Smooth muscle cell (in vitro differentiated cells): ENCODE results near the gene FEM1B. TPM values are rescaled to one million over a fixed set of nuclear protein-coding genes. Genes with fewer than 3 reads are reported as not detected.

ENCODE experiments used
- DNase-seq: peaks from one replicate; lab custom pipeline; 2025; ENCODE audit not compliant: unreplicated experiment; lab: John Stamatoyannopoulos, UW
- H2AFZ ChIP-seq: fragments of 200-600 bp; sonication (generic); 2 replicates; pipeline ENCODE4 v1.6.0; 2016; ENCODE audit warnings: antibody characterized with exemption, low read depth, mild to moderate bottlenecking
- H3F3A ChIP-seq: fragments of 200-600 bp; sonication (generic); 2 replicates; pipeline ENCODE4 v1.6.0; 2017; ENCODE audit warnings: antibody characterized with exemption, low read depth
- H3K27ac ChIP-seq: fragments of 200-600 bp; sonication (generic); 2 replicates; pipeline ENCODE4 v1.5.1; 2016; ENCODE audit warnings: low read depth, mild to moderate bottlenecking
- H3K27me3 ChIP-seq: fragments of 200-600 bp; sonication (generic); 2 replicates; pipeline ENCODE4 v1.6.1; 2016; ENCODE audit warnings: low read depth, mild to moderate bottlenecking
- H3K36me3 ChIP-seq: fragments of 200-600 bp; sonication (generic); 2 replicates; pipeline ENCODE4 v1.5.1; 2016; ENCODE audit warnings: low read depth
- H3K4me1 ChIP-seq: fragments of 200-600 bp; sonication (generic); 2 replicates; pipeline ENCODE4 v1.5.1; 2016; ENCODE audit warnings: low read depth
- H3K4me2 ChIP-seq: fragments of 200-600 bp; sonication (generic); 2 replicates; pipeline ENCODE4 v1.6.0; 2016; ENCODE audit warnings: mild to moderate bottlenecking
- H3K4me3 ChIP-seq: fragments of 200-600 bp; sonication (generic); 2 replicates; pipeline ENCODE4 v1.5.1; 2016; ENCODE audit warnings: mild to moderate bottlenecking
- H3K79me2 ChIP-seq: fragments of 200-600 bp; sonication (generic); 2 replicates; pipeline ENCODE4 v1.6.0; 2016; ENCODE audit warnings: low read depth, mild to moderate bottlenecking
- H3K9ac ChIP-seq: fragments of 200-600 bp; sonication (generic); 2 replicates; pipeline ENCODE4 v1.6.0; 2016; ENCODE audit warnings: low read depth
- H3K9me3 ChIP-seq: fragments of 200-600 bp; sonication (generic); replicated peaks from 2 replicates; pipeline ENCODE4 v1.5.1; 2016; ENCODE audit warnings: low read depth
- H4K20me1 ChIP-seq: fragments of 200-600 bp; sonication (generic); 2 replicates; pipeline ENCODE4 v1.6.0; 2016; ENCODE audit warnings: low read depth
- WGBS: methylation state at CpG from one replicate; pipeline ENCODE4 v1.1.7; 2016; ENCODE audit warnings: low lambda C conversion rate; 5-methylcytosine and 5-hydroxymethylcytosine counted together
- polyA plus RNA-seq: library from polyadenylated mRNA; unstranded; fragments of >200 nt; fragmentation: Nextera tagmentation; extraction: Ambion mirVana; gene quantifications from 2 replicates; pipeline ENCODE4 v1.2.1, GENCODE V29; 2016
- total RNA-seq: library from RNA; depleted of rRNA; stranded (reverse); fragments of >200 nt; gene quantifications from 2 replicates; pipeline ENCODE4 v1.2.3, GENCODE V29; 2014
- TF ChIP-seq, protein P1 (sequence below): fragments of 200-600 bp; sonication (generic); IDR thresholded peaks from 2 replicates; pipeline ENCODE4 v1.5.1; 2017; ENCODE audit warnings: borderline replicate concordance, mild to moderate bottlenecking, antibody characterized with exemption; ENCODE audit not compliant: insufficient read depth, poor library complexity, severe bottlenecking

FEM1B gene
- total and polyA plus RNA-seq, 2 experiments from 2014 or later: 13.0 to 41.4 TPM

DNA sequence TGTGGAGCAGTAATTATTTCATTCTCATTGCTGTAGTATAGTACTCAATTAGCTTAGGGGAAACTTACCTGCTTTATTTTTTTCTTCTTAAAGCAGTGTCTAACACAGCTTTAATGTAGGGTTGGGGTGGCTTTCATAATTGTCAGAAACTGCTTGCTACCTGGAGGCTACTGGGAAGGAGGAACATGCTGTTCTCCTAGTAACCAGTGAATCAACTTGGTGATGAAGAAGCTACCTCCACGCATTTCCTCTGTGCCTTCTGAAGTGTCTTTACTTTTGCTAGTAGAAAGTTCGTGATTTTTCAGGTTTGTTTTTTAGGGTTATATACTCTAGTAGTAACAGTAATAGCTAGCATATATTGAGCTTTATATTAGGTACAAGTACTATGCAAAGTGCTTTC is 11.5 kb downstream of the FEM1B start:
- Histone ChIP-seq H3K79me2 (peaks cover 97% of the 10 kb centered on the region), H3K9me3 (no peaks in the 10 kb centered on the region), H3K4me2 (no peak overlapping the region), H3K4me3 (no peak overlapping the region), H2AFZ (no peak overlapping the region), H3K9ac (no peak overlapping the region), H3K27ac (peak overlapping the region; percentile 44), H3F3A (peaks cover 17% of the 10 kb centered on the region), H4K20me1 (peaks cover 100% of the 10 kb centered on the region), H3K36me3 (peaks cover 3% of the 10 kb centered on the region), H3K4me1 (no peaks in the 10 kb centered on the region), H3K27me3 (no peaks in the 10 kb centered on the region)
- WGBS: 91% methylated on average over 2 of the region's 2 CpGs
- no peak for DNase-seq
- TF ChIP-seq, protein P1, sequence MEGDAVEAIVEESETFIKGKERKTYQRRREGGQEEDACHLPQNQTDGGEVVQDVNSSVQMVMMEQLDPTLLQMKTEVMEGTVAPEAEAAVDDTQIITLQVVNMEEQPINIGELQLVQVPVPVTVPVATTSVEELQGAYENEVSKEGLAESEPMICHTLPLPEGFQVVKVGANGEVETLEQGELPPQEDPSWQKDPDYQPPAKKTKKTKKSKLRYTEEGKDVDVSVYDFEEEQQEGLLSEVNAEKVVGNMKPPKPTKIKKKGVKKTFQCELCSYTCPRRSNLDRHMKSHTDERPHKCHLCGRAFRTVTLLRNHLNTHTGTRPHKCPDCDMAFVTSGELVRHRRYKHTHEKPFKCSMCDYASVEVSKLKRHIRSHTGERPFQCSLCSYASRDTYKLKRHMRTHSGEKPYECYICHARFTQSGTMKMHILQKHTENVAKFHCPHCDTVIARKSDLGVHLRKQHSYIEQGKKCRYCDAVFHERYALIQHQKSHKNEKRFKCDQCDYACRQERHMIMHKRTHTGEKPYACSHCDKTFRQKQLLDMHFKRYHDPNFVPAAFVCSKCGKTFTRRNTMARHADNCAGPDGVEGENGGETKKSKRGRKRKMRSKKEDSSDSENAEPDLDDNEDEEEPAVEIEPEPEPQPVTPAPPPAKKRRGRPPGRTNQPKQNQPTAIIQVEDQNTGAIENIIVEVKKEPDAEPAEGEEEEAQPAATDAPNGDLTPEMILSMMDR: no peak

DNA sequence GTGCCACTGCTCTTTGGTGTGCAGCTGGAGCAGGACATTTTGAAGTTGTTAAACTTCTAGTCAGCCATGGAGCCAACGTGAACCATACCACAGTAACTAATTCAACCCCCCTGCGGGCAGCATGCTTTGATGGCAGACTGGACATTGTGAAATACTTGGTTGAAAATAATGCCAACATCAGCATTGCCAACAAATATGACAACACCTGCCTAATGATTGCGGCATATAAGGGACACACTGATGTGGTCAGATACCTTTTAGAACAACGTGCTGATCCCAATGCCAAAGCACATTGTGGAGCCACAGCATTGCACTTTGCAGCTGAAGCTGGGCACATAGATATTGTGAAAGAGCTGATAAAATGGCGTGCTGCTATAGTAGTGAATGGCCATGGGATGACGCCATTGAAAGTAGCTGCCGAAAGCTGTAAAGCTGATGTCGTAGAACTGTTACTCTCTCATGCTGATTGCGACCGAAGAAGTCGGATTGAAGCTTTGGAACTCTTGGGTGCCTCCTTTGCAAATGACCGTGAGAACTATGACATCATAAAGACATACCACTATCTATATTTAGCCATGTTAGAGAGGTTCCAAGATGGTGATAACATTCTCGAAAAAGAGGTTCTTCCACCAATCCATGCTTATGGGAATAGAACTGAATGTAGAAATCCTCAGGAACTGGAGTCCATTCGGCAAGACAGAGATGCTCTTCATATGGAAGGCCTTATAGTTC is 12.2 kb downstream of the FEM1B start:
- TF ChIP-seq, protein P1: no peak
- H3K36me3 ChIP-seq: peaks cover 3% of the 10 kb centered on the region
- H3K27me3 ChIP-seq: no peaks in the 10 kb centered on the region
- no peaks in the 10 kb centered on the region for H3K9me3 ChIP-seq
- H3K4me1 ChIP-seq: no peaks in the 10 kb centered on the region
- no peak overlapping the region for H3K4me2 ChIP-seq
- 96% methylated on average over 14 of the region's 14 CpGs for WGBS
- peak overlapping the region; percentile 44 for H3K27ac ChIP-seq
- no peak overlapping the region for H3K9ac ChIP-seq
- peaks cover 22% of the 10 kb centered on the region for H3F3A ChIP-seq
- H4K20me1 ChIP-seq: peaks cover 100% of the 10 kb centered on the region
- H3K4me3 ChIP-seq: no peak overlapping the region
- peaks cover 90% of the 10 kb centered on the region for H3K79me2 ChIP-seq
- H2AFZ ChIP-seq: no peak overlapping the region
- no peak for DNase-seq

DNA sequence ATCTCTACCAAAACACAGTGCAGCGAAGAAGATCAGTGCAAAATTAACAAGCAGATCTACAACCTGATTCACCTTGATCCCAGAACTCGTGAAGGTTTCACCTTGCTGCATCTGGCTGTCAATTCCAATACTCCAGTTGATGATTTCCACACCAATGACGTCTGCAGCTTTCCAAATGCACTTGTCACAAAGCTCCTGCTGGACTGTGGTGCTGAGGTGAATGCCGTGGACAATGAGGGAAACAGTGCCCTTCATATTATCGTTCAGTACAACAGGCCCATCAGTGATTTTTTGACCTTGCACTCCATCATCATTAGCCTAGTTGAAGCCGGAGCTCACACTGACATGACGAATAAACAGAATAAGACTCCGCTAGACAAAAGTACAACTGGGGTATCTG is 13.2 kb downstream of the FEM1B start:
- Histone ChIP-seq H2AFZ (no peak overlapping the region), H3K4me1 (no peaks in the 10 kb centered on the region), H3K9ac (no peak overlapping the region), H3K79me2 (peaks cover 87% of the 10 kb centered on the region), H3K27ac (no peak overlapping the region), H3K4me2 (no peak overlapping the region), H3F3A (peaks cover 31% of the 10 kb centered on the region), H3K27me3 (no peaks in the 10 kb centered on the region), H3K36me3 (peaks cover 3% of the 10 kb centered on the region), H4K20me1 (peaks cover 100% of the 10 kb centered on the region), H3K4me3 (no peak overlapping the region), H3K9me3 (no peaks in the 10 kb centered on the region)
- WGBS: 96% methylated on average over 8 of the region's 8 CpGs
- no peak for DNase-seq
- TF ChIP-seq, protein P1: no peak
